Neural progenitor cell (in vitro differentiated cells): ENCODE results near the gene PDE9A.

ENCODE experiments used
- EZH2 ChIP-seq: fragments of 200-600 bp; sonication (generic); IDR thresholded peaks from 2 replicates; pipeline ENCODE4 v1.6.1; 2017; ENCODE audit warnings: antibody characterized with exemption, mild to moderate bottlenecking, moderate library complexity
- TF ChIP-seq, protein P1 (sequence below): fragments of 200-600 bp; sonication (generic); IDR thresholded peaks from 2 replicates; pipeline ENCODE4 v1.5.1; 2017; ENCODE audit warnings: antibody characterized with exemption, mild to moderate bottlenecking

DNA sequence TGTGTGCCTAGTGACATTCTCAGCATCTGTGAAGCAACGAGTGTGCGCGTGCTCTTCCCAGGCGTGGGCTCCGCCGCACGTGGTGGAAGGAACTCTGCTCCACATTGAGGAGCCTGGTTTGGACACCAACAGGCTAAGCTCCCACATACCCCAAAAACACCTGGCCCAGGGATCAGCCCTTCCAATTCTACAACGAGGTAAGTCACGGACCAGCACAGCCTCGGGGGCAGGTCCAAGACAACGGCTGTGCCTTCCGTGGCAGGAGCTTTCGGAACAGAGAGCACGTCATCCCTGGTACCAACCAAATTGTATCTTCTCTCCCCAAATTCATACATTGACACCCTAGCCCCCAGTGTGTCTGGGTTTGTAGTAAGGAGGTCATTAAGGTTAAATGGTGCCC, 27.2 kb upstream of the PDE9A start:
- TF ChIP-seq, protein P1, sequence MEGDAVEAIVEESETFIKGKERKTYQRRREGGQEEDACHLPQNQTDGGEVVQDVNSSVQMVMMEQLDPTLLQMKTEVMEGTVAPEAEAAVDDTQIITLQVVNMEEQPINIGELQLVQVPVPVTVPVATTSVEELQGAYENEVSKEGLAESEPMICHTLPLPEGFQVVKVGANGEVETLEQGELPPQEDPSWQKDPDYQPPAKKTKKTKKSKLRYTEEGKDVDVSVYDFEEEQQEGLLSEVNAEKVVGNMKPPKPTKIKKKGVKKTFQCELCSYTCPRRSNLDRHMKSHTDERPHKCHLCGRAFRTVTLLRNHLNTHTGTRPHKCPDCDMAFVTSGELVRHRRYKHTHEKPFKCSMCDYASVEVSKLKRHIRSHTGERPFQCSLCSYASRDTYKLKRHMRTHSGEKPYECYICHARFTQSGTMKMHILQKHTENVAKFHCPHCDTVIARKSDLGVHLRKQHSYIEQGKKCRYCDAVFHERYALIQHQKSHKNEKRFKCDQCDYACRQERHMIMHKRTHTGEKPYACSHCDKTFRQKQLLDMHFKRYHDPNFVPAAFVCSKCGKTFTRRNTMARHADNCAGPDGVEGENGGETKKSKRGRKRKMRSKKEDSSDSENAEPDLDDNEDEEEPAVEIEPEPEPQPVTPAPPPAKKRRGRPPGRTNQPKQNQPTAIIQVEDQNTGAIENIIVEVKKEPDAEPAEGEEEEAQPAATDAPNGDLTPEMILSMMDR, result no peak
- no peak for TF ChIP-seq EZH2
